HG03060 (cell line): ENCODE data around the gene NAXE.
"Not testable (repeated sequence)": the region's sequence is repeated elsewhere in the genome, so short reads cannot be mapped to it uniquely, and the experiment has no call there.

Source experiments
- ATAC-seq: cut with Tn5 transposase; IDR thresholded peaks from one replicate; pipeline ENCODE4 v1.9.1; 2021; ENCODE audit warnings: low read depth, moderate number of reproducible peaks; ENCODE audit not compliant: unreplicated experiment

Gene NAXE

GRCh38 chr1:156592158-156592909 is 758 bp downstream of the NAXE start:
- ATAC-seq: no peak

DNA sequence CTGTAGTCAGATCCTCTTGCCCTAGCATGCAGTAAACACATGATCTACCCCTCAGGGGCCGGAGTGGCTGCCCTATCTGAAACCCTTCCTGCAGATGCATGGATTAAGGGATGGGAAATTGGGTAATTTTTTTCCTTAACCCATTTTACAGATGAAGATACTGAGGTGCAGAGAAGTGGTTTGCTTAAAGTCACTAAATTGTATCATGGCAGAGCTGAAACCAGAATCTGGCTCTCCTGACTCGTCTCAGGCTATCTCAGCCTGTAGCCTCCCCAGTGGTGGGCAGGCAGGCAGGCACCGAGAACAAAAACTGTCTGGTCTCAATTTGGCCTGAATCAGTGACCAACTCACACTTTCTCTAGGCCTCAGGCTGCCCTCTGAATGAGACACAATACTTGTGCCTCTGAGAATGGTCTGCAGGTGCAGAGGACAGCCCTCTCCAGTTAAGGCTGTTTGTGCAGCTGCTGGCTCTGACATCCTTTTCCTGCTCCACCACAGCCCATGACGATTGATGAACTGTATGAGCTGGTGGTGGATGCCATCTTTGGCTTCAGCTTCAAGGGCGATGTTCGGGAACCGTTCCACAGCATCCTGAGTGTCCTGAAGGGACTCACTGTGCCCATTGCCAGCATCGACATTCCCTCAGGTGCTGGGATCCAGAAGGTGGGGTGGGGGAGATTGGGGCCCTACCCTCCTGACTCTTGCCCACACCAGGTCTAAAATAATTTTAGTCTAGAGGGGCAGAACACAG is 1.5 kb downstream of the NAXE start:
- no peak for ATAC-seq

DNA sequence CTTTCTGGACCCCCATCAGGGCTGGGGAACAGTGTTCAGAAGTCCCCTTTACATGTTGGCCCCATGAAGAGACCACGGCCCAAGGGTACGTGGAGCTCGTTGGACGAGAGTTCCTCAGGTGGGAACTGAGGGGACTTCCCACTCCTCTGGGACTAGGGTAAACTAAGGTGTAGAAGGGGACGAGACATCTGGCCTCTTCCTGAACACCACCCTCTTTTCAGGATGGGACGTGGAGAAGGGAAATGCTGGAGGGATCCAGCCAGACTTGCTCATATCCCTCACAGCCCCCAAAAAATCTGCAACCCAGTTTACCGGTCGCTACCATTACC is 2.0 kb downstream of the NAXE start:
- ATAC-seq: no peak

GRCh38 chr1:156594190-156594589 is 2.6 kb downstream of the NAXE start:
- no peak for ATAC-seq

- no peak for ATAC-seq
Observed at GRCh38 chr1:156595016-156595415, 3.4 kb downstream of the NAXE start.

- no peak for ATAC-seq
Observed at GRCh38 chr1:156596426-156596825, 4.8 kb downstream of the NAXE start.

DNA sequence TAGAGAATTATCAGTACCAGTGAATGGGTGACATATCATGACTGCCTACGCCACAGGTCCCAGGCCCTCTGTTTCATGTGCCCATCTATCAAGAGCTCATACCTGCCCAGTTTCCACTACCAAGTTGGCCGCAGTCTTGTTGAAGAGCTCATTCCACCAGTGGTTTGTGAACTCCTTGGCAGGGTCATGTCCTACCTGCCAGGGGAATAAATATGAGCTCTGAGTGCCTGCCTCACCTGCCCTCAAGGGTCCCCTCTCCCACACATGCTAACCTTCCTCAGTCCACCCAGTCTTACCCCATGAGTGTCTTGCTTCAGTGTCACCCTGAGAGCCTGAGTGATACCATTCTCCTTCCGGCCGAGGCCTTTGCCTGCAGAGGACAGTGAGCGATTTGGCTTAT is 6.5 kb downstream of the NAXE start:
- ATAC-seq: no peak

DNA sequence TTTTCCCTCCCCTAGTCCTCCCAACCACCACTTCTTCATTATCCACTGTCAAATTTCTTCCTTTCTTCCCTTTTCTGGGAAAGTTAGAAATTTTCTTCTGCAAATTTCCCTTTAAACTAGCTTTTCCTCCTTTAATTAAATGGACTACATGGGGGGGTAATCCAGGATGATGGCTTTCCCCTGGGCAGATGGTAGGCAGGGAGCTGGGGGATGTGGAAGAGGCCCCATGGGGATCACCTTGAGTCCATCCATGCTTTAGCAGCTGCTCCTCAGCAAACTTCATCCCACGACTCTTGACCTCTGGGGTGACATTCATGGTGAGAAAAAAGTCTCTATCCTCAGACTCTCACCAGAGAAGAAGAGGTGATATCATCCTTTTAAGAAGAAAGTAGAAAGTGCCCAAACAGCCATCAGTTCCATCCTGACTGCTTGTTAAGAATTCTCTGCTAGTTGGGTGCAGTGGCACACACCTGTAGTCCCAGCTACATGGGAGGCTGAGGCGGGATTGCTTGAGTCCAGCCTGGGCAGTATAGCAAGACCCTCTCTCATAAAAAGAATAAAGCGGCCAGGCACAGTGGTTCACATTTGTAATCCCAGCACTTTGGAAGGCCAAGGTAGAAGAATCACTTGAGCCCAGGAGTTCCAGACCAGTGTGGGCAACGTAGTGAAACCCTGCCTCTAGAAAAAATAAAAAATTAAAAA is 7.3 kb downstream of the NAXE start:
- ATAC-seq: no peak

GRCh38 chr1:156599811-156600210 is 8.2 kb downstream of the NAXE start:
- ATAC-seq: no peak

DNA sequence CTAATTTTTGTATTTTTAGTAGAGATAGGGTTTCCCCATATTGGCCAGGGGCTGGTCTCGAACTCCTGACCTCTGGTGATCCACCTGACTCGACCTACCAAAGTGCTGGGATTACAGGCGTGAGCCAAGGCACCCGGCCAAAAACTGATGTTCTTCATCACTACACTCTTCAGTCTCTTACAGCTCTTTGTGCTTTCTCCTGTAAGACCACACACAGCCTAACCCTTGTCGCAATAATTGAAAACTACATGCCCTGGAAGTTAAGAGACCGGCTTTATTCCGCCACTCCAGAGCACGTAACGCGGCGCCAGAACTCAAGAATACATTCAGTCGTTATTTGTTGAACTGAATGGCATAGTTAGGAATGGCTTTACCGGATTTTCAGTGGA is 9.2 kb downstream of the NAXE start:
- no peak for ATAC-seq

DNA sequence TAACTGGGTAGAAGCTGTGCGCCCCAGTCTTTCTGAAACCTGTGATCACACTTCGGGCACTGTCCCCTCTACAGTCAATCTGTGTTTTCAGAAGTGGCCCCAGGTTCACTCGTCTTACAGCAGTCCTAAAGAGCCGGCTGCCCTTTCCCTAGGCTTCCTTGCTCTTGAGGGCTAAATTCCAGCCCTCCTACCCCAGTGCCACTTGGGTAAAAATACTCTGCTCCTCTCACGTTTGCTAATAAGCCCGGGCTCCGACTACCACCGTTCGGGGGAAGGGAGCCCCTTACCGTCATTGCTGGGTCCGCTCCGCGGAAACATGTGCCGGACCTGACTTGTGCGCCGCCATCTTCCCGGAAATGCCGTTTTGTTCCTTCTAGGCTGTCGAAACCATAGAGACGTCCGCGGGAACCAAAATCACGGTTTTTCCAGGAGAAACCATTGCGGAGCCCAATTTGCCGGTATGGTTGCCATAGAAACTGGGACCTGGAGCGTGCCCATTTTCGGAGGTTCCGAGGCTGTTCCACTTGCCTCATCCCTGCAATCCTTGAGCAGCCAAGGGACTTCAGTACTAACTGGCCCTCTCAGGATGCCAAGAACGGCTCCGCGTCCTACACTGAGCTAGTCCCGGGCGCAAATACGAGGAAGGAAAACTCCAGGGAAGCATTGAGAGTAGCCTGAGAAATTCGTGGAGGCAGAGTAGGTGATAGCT is 9.7 kb downstream of the NAXE start, which contains the start of gene GPATCH4:
Gene GPATCH4, minus strand, starts transcription at position 358 of the 709 bp plus-strand sequence.
- no peak for ATAC-seq

- no peak for ATAC-seq
Observed at GRCh38 chr1:156601892-156602291, 10.3 kb downstream of the NAXE start.

GRCh38 chr1:156602557-156602993 is 11.0 kb downstream of the NAXE start:
- ATAC-seq: no peak

DNA sequence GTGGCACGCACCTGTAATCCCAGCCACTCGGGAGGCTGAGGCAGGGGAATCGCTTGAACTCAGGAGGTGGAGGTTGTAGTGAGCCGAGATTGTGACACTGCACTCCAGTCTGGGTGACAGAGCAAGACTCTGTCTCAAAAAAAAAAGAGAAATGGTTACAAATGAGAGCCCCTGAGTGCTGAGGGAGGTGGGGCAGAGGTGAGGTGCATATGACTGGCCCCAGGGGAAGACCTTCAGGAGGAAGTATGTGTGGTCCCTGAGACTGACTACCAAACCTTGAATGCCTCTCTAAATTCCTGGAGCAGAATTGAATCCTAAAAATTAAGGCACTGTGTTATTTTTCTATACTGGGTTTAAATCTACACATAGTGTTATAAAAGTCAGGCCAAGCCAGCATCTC is 15.8 kb downstream of the NAXE start:
- not testable (repeated sequence) for ATAC-seq

DNA sequence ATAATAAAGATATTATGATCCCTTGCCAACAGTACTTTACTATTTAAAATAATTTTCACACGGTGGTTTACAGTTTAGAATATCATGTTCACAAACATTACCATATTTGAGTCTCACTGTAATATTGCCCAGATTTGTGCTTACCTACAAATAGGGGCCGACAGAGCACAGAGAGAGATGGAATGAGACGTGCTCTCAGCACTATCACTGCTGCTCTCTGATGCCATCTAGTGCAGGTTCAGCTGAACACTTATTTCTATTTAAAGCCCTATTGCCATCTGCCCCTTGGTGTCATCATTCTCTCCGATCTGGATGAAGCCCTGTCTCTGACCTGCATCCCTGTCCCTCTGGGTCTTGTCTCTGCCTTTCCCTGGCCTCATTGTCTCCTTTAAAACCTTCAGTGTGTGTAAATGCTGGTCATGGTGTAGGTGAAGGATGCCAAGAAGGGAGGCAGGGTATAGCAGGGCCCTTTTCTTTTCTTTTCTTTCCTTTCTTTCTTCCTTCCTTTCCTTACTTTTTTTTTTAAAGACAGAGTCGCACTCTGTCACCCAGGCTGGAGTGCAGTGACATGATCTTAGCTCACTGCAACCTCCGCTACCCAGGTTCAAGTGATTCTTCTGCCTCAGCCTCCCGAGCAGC is 16.6 kb downstream of the NAXE start:
- peak; percentile 71 for ATAC-seq

- no peak for ATAC-seq
Observed at GRCh38 chr1:156608981-156609380, 17.4 kb downstream of the NAXE start.

DNA sequence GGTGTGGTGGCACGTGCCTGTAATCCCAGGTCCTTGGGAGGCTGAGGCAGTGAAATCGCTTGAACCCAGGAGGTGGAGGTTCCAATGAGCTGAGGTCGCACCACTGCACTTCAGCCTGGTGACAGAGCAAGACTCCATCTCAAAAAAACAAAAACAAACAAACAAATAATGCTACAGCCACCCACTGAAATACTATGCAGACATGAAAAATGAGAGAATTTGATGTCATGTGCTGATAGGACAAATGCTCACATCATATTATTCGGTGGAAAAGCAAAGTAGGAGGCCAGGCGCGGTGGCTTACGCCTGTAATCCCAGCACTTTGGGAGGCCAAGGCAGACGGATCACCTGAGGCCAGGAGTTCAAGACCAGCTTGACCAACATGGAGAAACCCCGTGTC is 18.5 kb downstream of the NAXE start:
- not testable (repeated sequence) for ATAC-seq

- ATAC-seq: no peak
Observed at GRCh38 chr1:156612666-156613065, 21.1 kb downstream of the NAXE start.

- ATAC-seq: no peak
Observed at GRCh38 chr1:156615946-156616345, 24.4 kb downstream of the NAXE start.

GRCh38 chr1:156616463-156616862 is 24.9 kb downstream of the NAXE start:
- ATAC-seq: no peak
